ENCODE measurements around the gene PNPLA7.

The PNPLA7 gene

GRCh38 chr9:137422604-137423513 is 127.3 kb downstream of the PNPLA7 start, which contains the start of the genes EXD3 and NOXA1:
Gene EXD3, minus strand, starts transcription at chr9:137423162. Its CDS starts 27,805 bp downstream, at chr9:137395357.
Gene NOXA1, plus strand, starts transcription at chr9:137423393. Its CDS starts 137 bp downstream, at chr9:137423530.
- no peaks in the 10 kb centered on the region for H3K27me3 ChIP-seq (ENCODE audit: control insufficient read depth in 5 of 5, insufficient read depth in 4 of 5, low read length in 5 of 5)
- peaks cover 3 to 35% (median 28%) of the 10 kb centered on the region in 5 donors for H3K4me1 ChIP-seq (ENCODE audit: control insufficient read depth in 5 of 5, insufficient read depth in 5 of 5, low read length in 5 of 5)
- H3K9me3 ChIP-seq (ENCODE audit: control insufficient read depth in 5 of 5, low read length in 5 of 5), result no peaks in the 10 kb centered on the region
- H3K36me3 ChIP-seq (ENCODE audit: control insufficient read depth in 5 of 5, insufficient read depth in 5 of 5, low read length in 5 of 5), result no peaks in the 10 kb centered on the region
- peak within 1 kb of the TSS; percentile 65 to 92 (median 82) for H3K4me3 ChIP-seq (ENCODE audit: low read depth in 1 of 5, low read length in 5 of 5)
- peak within 1 kb of the TSS; percentile 63 to 84 (median 77) for H3K9ac ChIP-seq (ENCODE audit: low read length in 5 of 5)
- H3K27ac ChIP-seq (ENCODE audit: low read depth, low read length), result peak within 1 kb of the TSS; percentile 37

- peaks cover 3 to 39% (median 32%) of the 10 kb centered on the region in 5 donors for H3K4me1 ChIP-seq (ENCODE audit: control insufficient read depth in 5 of 5, insufficient read depth in 5 of 5, low read length in 5 of 5)
- no peaks in the 10 kb centered on the region for H3K27me3 ChIP-seq (ENCODE audit: control insufficient read depth in 5 of 5, insufficient read depth in 4 of 5, low read length in 5 of 5)
- H3K36me3 ChIP-seq (ENCODE audit: control insufficient read depth in 5 of 5, insufficient read depth in 5 of 5, low read length in 5 of 5), result no peaks in the 10 kb centered on the region
- H3K9ac ChIP-seq (ENCODE audit: low read length in 5 of 5), result peak overlapping the region; percentile 63 to 84 (median 77)
- H3K27ac ChIP-seq (ENCODE audit: low read depth, low read length), result peak overlapping the region; percentile 37
- no peaks in the 10 kb centered on the region for H3K9me3 ChIP-seq (ENCODE audit: control insufficient read depth in 5 of 5, low read length in 5 of 5)
- H3K4me3 ChIP-seq (ENCODE audit: low read depth in 1 of 5, low read length in 5 of 5), result peak overlapping the region; percentile 65 to 92 (median 82)
These were observed 128.2 kb downstream of the PNPLA7 start for GRCh38 chr9:137421838-137422603.

DNA sequence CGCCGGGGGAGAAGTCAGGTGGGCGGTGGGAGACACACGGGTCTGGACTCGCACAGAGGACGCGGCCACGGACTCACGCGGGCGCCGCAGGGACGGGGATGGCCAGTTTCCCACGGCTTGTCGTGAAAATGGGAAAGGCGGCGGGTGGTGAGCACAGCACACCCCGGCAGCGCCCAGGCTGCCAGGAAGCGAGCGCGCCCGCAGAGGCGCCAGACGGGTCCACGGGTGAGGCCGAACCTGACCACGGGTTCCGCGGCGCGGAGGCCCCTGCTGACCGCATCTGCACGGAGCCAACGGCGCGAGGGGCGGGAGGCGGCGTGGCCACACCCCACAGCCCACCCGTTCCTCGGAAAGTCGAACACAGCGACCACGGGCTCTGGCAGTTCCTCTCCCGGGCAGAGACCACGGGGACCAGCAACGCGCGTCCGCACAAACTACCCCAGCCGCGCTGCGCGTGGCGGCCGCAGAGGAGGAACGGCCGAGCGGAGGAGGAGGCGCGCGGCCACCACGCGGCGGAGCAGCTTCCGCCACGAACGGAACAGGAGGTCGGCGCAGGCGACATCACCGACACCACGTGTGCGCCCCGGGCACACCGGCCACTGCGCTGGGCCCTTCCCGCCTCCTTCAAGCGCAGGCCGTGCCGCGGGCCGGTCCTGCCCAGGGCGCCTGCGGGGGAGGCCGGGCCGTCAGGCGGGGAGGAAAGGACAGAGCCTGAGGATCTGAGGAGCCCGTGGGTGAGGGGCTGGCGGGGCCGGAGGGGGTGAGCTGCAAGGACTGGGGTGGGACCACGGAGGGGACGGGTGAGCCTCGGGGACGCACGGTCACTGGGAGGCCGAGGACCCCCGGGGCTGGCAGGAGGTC is 132.8 kb downstream of the PNPLA7 start:
- peak overlapping the region in 3 of 5 donors; percentile 16 to 48 (median 47) for H3K9ac ChIP-seq (ENCODE audit: low read length in 5 of 5)
- H3K9me3 ChIP-seq (ENCODE audit: control insufficient read depth in 5 of 5, low read length in 5 of 5), result no peaks in the 10 kb centered on the region
- no peak overlapping the region for H3K27ac ChIP-seq (ENCODE audit: low read depth, low read length)
- no peaks in the 10 kb centered on the region for H3K36me3 ChIP-seq (ENCODE audit: control insufficient read depth in 5 of 5, insufficient read depth in 5 of 5, low read length in 5 of 5)
- peak overlapping the region in 4 of 5 donors; percentile 53 to 57 (median 55) for H3K4me3 ChIP-seq (ENCODE audit: low read depth in 1 of 5, low read length in 5 of 5)
- no peaks in the 10 kb centered on the region for H3K27me3 ChIP-seq (ENCODE audit: control insufficient read depth in 5 of 5, insufficient read depth in 4 of 5, low read length in 5 of 5)
- peaks cover 2 to 23% (median 16%) of the 10 kb centered on the region in 5 donors for H3K4me1 ChIP-seq (ENCODE audit: control insufficient read depth in 5 of 5, insufficient read depth in 5 of 5, low read length in 5 of 5)

GRCh38 chr9:137416563-137417151 is 133.5 kb downstream of the PNPLA7 start:
- no peak overlapping the region for H3K27ac ChIP-seq (ENCODE audit: low read depth, low read length)
- H3K4me1 ChIP-seq (ENCODE audit: control insufficient read depth in 5 of 5, insufficient read depth in 5 of 5, low read length in 5 of 5), result peaks cover 0 to 22% (median 15%) of the 10 kb centered on the region in 5 donors
- no peaks in the 10 kb centered on the region for H3K36me3 ChIP-seq (ENCODE audit: control insufficient read depth in 5 of 5, insufficient read depth in 5 of 5, low read length in 5 of 5)
- H3K9ac ChIP-seq (ENCODE audit: low read length in 5 of 5), result peak overlapping the region in 3 of 5 donors; percentile 16 to 47 (median 28)
- H3K4me3 ChIP-seq (ENCODE audit: low read depth in 1 of 5, low read length in 5 of 5), result peak overlapping the region in 2 of 5 donors; percentile 53 to 57
- no peaks in the 10 kb centered on the region for H3K27me3 ChIP-seq (ENCODE audit: control insufficient read depth in 5 of 5, insufficient read depth in 4 of 5, low read length in 5 of 5)
- no peaks in the 10 kb centered on the region for H3K9me3 ChIP-seq (ENCODE audit: control insufficient read depth in 5 of 5, low read length in 5 of 5)

GRCh38 chr9:137416006-137416562 is 134.1 kb downstream of the PNPLA7 start:
- H3K4me1 ChIP-seq (ENCODE audit: control insufficient read depth in 5 of 5, insufficient read depth in 5 of 5, low read length in 5 of 5), result peaks cover 0 to 25% (median 16%) of the 10 kb centered on the region in 5 donors
- no peak overlapping the region for H3K9ac ChIP-seq (ENCODE audit: low read length in 5 of 5)
- H3K36me3 ChIP-seq (ENCODE audit: control insufficient read depth in 5 of 5, insufficient read depth in 5 of 5, low read length in 5 of 5), result no peaks in the 10 kb centered on the region
- no peak overlapping the region for H3K4me3 ChIP-seq (ENCODE audit: low read depth in 1 of 5, low read length in 5 of 5)
- H3K9me3 ChIP-seq (ENCODE audit: control insufficient read depth in 5 of 5, low read length in 5 of 5), result no peaks in the 10 kb centered on the region
- no peaks in the 10 kb centered on the region for H3K27me3 ChIP-seq (ENCODE audit: control insufficient read depth in 5 of 5, insufficient read depth in 4 of 5, low read length in 5 of 5)
- no peak overlapping the region for H3K27ac ChIP-seq (ENCODE audit: low read depth, low read length)

DNA sequence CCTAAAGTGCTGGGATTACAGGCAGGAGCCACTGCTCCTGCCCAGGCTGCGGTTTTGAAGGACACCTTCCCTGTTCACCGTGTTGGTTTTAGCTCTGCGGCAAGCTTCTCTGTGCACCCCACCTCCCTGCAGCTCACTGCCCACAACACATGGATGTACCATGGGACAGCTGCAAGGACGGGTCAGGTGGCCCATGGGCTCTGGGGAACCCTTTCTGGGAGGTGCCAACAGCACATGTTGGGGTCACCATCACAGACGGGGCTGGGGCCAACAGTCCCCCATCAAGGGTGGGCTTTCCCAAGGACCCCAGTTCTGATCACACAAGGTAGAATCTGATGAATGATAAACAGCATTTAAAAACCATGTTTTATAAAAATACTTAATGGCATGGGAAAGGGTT is 134.8 kb downstream of the PNPLA7 start:
- H3K9me3 ChIP-seq (ENCODE audit: control insufficient read depth in 5 of 5, low read length in 5 of 5), result no peaks in the 10 kb centered on the region
- peaks cover 0 to 32% (median 20%) of the 10 kb centered on the region in 5 donors for H3K4me1 ChIP-seq (ENCODE audit: control insufficient read depth in 5 of 5, insufficient read depth in 5 of 5, low read length in 5 of 5)

GRCh38 chr9:137412431-137412830 is 137.8 kb downstream of the PNPLA7 start:
- no peaks in the 10 kb centered on the region for H3K36me3 ChIP-seq (ENCODE audit: control insufficient read depth in 5 of 5, insufficient read depth in 5 of 5, low read length in 5 of 5)
- H3K4me1 ChIP-seq (ENCODE audit: control insufficient read depth in 5 of 5, insufficient read depth in 5 of 5, low read length in 5 of 5), result peaks cover 0 to 32% (median 24%) of the 10 kb centered on the region in 5 donors
- peak overlapping the region; percentile 46 for H3K27ac ChIP-seq (ENCODE audit: low read depth, low read length)
- H3K27me3 ChIP-seq (ENCODE audit: control insufficient read depth in 5 of 5, insufficient read depth in 4 of 5, low read length in 5 of 5), result no peaks in the 10 kb centered on the region
- no peaks in the 10 kb centered on the region for H3K9me3 ChIP-seq (ENCODE audit: control insufficient read depth in 5 of 5, low read length in 5 of 5)
- H3K4me3 ChIP-seq (ENCODE audit: low read depth in 1 of 5, low read length in 5 of 5), result no peak overlapping the region
- no peak overlapping the region for H3K9ac ChIP-seq (ENCODE audit: low read length in 5 of 5)

More for the DNA sequence above, 134.8 kb downstream of the PNPLA7 start:
- H3K4me3 ChIP-seq (ENCODE audit: low read depth in 1 of 5, low read length in 5 of 5), result no peak overlapping the region
- H3K9ac ChIP-seq (ENCODE audit: low read length in 5 of 5), result no peak overlapping the region
- no peak overlapping the region for H3K27ac ChIP-seq (ENCODE audit: low read depth, low read length)
- no peaks in the 10 kb centered on the region for H3K36me3 ChIP-seq (ENCODE audit: control insufficient read depth in 5 of 5, insufficient read depth in 5 of 5, low read length in 5 of 5)
- no peaks in the 10 kb centered on the region for H3K27me3 ChIP-seq (ENCODE audit: control insufficient read depth in 5 of 5, insufficient read depth in 4 of 5, low read length in 5 of 5)

- no peaks in the 10 kb centered on the region for H3K27me3 ChIP-seq (ENCODE audit: control insufficient read depth in 5 of 5, insufficient read depth in 4 of 5, low read length in 5 of 5)
- H3K27ac ChIP-seq (ENCODE audit: low read depth, low read length), result peak overlapping the region; percentile 46
- peak overlapping the region in 1 of 5 donors; percentile 21 for H3K4me3 ChIP-seq (ENCODE audit: low read depth in 1 of 5, low read length in 5 of 5)
- no peaks in the 10 kb centered on the region for H3K36me3 ChIP-seq (ENCODE audit: control insufficient read depth in 5 of 5, insufficient read depth in 5 of 5, low read length in 5 of 5)
- H3K9ac ChIP-seq (ENCODE audit: low read length in 5 of 5), result peak overlapping the region in 3 of 5 donors; percentile 17 to 51 (median 20)
- peaks cover 0 to 32% (median 24%) of the 10 kb centered on the region in 5 donors for H3K4me1 ChIP-seq (ENCODE audit: control insufficient read depth in 5 of 5, insufficient read depth in 5 of 5, low read length in 5 of 5)
- no peaks in the 10 kb centered on the region for H3K9me3 ChIP-seq (ENCODE audit: control insufficient read depth in 5 of 5, low read length in 5 of 5)
These were observed 138.4 kb downstream of the PNPLA7 start for GRCh38 chr9:137411645-137412380.
